Tibial nerve (tissue), 4 donors: Measurements from ENCODE around the gene SAMD15. TPM values are rescaled to one million over a fixed set of nuclear protein-coding genes. Genes with fewer than 3 reads are reported as not detected.
"Not testable (repeated sequence)": the region's sequence is repeated elsewhere in the genome, so short reads cannot be mapped to it uniquely, and the experiment has no call there.

Source experiments
- DNase-seq, 2 donors: peaks; one replicate each; pipeline ENCODE4 v3.0.0-alpha.2; 2019; ENCODE audit warnings: low spot score in 2 of 2
- H3K27ac ChIP-seq, 4 donors: fragments of 200-600 bp; sonication (generic) in 3 of 4; one replicate each; pipeline ENCODE4 v1.5.1; 2017 to 2019; ENCODE audit warnings: mild to moderate bottlenecking in 1 of 4
- H3K27me3 ChIP-seq, 2 donors: fragments of 200-600 bp; sonication (generic) in 1 of 2; one replicate each; pipeline versions ENCODE4 v1.5.1 to v1.6.0; 2017 to 2019
- H3K36me3 ChIP-seq, 3 donors: fragments of 200-600 bp; sonication (generic); one replicate each; pipeline ENCODE4 v1.5.1; 2018 to 2019
- H3K4me1 ChIP-seq, 4 donors: fragments of 200-600 bp; sonication (generic) in 3 of 4; one replicate each; pipeline ENCODE4 v1.5.1; 2017 to 2019
- H3K4me3 ChIP-seq, 4 donors: fragments of 200-600 bp; sonication (generic) in 3 of 4; one replicate each; pipeline ENCODE4 v1.5.1; 2017 to 2019; ENCODE audit warnings: mild to moderate bottlenecking in 1 of 4, moderate library complexity in 1 of 4
- H3K9me3 ChIP-seq, 4 donors: fragments of 200-600 bp; sonication (generic) in 3 of 4; one replicate each; pipeline ENCODE4 v1.5.1; 2017 to 2019
- CTCF ChIP-seq, 5 experiments: fragments of 200-600 bp in 3 of 5; fragments of 450-650 bp in 2 of 5; sonication (generic) in 3 of 5; IDR thresholded peaks; one replicate each; pipeline ENCODE4 v1.5.1; 2016 to 2019; ENCODE audit warnings: antibody characterized with exemption in 5 of 5, mild to moderate bottlenecking in 3 of 5, moderate library complexity in 2 of 5
- EP300 ChIP-seq, 2 donors: sonication (generic); formaldehyde crosslinking; IDR thresholded peaks; one replicate each; pipeline ENCODE4 v1.6.1; 2017; ENCODE audit warnings: antibody characterized with exemption in 2 of 2, mild to moderate bottlenecking in 1 of 2
- POLR2A ChIP-seq, 2 donors: fragments of 450-650 bp; IDR thresholded peaks; one replicate each; pipeline ENCODE4 v1.6.1; 2017; ENCODE audit warnings: antibody characterized with exemption in 2 of 2, mild to moderate bottlenecking in 2 of 2, moderate library complexity in 2 of 2
- WGBS, 2 donors: methylation state at CpG; one replicate each; pipeline ENCODE4 v1.1.5; 2018; 5-methylcytosine and 5-hydroxymethylcytosine counted together
- total RNA-seq, 4 donors: library from RNA; depleted of rRNA; stranded (reverse); fragments of >200 nt; gene quantifications; one replicate each; pipeline ENCODE4 v1.1.0, GENCODE V29; 2016

The SAMD15 gene
- total RNA-seq, 4 donors from 2014 or later = 1.1 to 3.1 (median 1.5) TPM; not detected in 1

DNA sequence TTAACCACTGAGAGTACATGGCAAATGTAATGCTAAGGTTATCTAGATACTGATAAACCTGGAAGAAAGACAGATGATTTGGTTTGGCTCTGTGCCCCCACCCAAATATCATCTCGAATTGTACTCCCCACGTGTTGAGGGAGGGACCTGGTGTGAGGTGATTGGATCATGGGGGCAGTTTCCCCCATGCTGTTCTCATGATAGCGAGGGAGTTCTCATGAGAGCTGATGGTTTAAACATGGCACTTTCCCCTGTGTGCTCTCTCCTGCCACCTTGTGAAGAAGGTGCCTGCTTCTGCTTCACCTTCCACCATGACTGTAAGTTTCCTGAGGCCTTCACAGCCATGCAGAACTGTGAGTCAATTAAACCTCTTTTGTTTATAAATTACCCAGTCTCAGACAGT is 32.0 kb downstream of the SAMD15 start:
- Histone ChIP-seq H3K4me3 (no peak overlapping the region), H3K27ac (no peak overlapping the region), H3K9me3 (no peaks in the 10 kb centered on the region), H3K27me3 (no peaks in the 10 kb centered on the region), H3K36me3 (no peaks in the 10 kb centered on the region), H3K4me1 (no peaks in the 10 kb centered on the region)
- TF ChIP-seq POLR2A (IDR thresholded peaks at IDR 0.05) (no peak), CTCF (IDR thresholded peaks at IDR 0.05) (peak in 1 of 5 experiments; percentile 8)
- WGBS, 2 donors = 39 to 42% methylated on average over 3 of the region's 3 CpGs
- no peak for DNase-seq

- H3K27ac ChIP-seq, H3K4me3 ChIP-seq, DNase-seq, H3K4me1 ChIP-seq, H3K27me3 ChIP-seq, H3K36me3 ChIP-seq: not testable (repeated sequence)
- H3K9me3 ChIP-seq = peaks cover 0 to 29% (median 0%) of the 10 kb centered on the region in 4 donors
- 91 to 92% methylated on average over 10 of the region's 10 CpGs for WGBS, 2 donors
These were observed 38.3 kb downstream of the SAMD15 start for GRCh38 chr14:77415403-77416030.

GRCh38 chr14:77416098-77416497 is 38.9 kb downstream of the SAMD15 start:
- H3K9me3 ChIP-seq = peaks cover 0 to 34% (median 0%) of the 10 kb centered on the region in 4 donors
- H3K4me1 ChIP-seq, H3K4me3 ChIP-seq, DNase-seq, H3K27me3 ChIP-seq, H3K27ac ChIP-seq, H3K36me3 ChIP-seq: not testable (repeated sequence)
- 86 to 94% methylated on average over 2 of the region's 3 CpGs for WGBS, 2 donors

DNA sequence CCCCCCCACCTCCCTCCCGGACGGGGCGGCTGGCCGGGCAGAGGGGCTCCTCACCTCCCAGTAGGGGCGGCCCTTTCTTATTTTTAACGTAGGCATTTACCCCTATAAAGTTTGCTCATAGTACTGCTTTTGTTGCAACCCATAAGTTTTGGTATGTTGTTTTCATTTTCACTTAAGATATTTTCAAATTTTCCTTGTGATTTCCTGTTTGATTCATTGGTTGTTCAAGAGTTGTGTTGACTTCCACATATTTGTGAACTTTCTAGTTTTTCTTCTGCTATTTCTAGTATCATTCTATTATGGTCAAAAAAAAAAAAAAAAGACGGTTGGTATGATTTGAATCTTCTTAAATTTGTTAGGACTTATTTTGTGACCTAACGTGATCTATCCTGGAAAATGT is 39.7 kb downstream of the SAMD15 start:
- TF ChIP-seq EP300 (IDR thresholded peaks at IDR 0.05) (no peak), POLR2A (IDR thresholded peaks at IDR 0.05) (no peak), CTCF (IDR thresholded peaks at IDR 0.05) (no peak)
- Histone ChIP-seq H3K4me1 (no peaks in the 10 kb centered on the region), H3K9me3 (peaks cover 0 to 36% (median 0%) of the 10 kb centered on the region in 4 donors), H3K4me3 (no peak overlapping the region), H3K27me3 (no peaks in the 10 kb centered on the region), H3K27ac (no peak overlapping the region), H3K36me3 (peaks cover 0 to 15% (median 0%) of the 10 kb centered on the region in 3 donors)
- WGBS, 2 donors = 87 to 90% methylated on average over 8 of the region's 8 CpGs
- DNase-seq = no peak

GRCh38 chr14:77421201-77421600 is 44.0 kb downstream of the SAMD15 start:
- Histone ChIP-seq H3K4me1 (no peaks in the 10 kb centered on the region), H3K27ac (no peak overlapping the region), H3K9me3 (peaks cover 0 to 36% (median 0%) of the 10 kb centered on the region in 4 donors), H3K27me3 (no peaks in the 10 kb centered on the region), H3K4me3 (no peak overlapping the region), H3K36me3 (peaks cover 0 to 59% (median 6%) of the 10 kb centered on the region in 3 donors)
- 54 to 78% methylated on average over 2 of the region's 2 CpGs for WGBS, 2 donors
- no peak for TF ChIP-seq EP300 (IDR thresholded peaks at IDR 0.05)
- no peak for TF ChIP-seq CTCF (IDR thresholded peaks at IDR 0.05)
- no peak for TF ChIP-seq POLR2A (IDR thresholded peaks at IDR 0.05)
- no peak for DNase-seq

- Histone ChIP-seq H3K4me3 (no peak within 1 kb of the TSS), H3K27me3 (no peaks in the 10 kb centered on the region), H3K9me3 (peaks cover 0 to 29% (median 0%) of the 10 kb centered on the region in 4 donors), H3K36me3 (peaks cover 0 to 81% (median 20%) of the 10 kb centered on the region in 3 donors), H3K4me1 (no peaks in the 10 kb centered on the region), H3K27ac (no peak within 1 kb of the TSS)
- DNase-seq = no peak
- TF ChIP-seq POLR2A (IDR thresholded peaks at IDR 0.05) (no peak), CTCF (IDR thresholded peaks at IDR 0.05) (no peak), EP300 (IDR thresholded peaks at IDR 0.05) (no peak)
- 93 to 100% methylated on average over 1 of the region's 1 CpG for WGBS, 2 donors
These were observed 46.2 kb downstream of the SAMD15 start, which contains the start of gene NOXRED1 for GRCh38 chr14:77423423-77423822. NOXRED1 (minus strand) TSS chr14:77423523; CDS start chr14:77422889, 634 bp downstream.
